Esophagus muscularis mucosa (tissue), 3 donors: ENCODE measurements around the gene SMIM7.
"Not testable (repeated sequence)": the region's sequence is repeated elsewhere in the genome, so short reads cannot be mapped to it uniquely, and the experiment has no call there.

Experiments
- EP300 ChIP-seq: sonication (generic); formaldehyde crosslinking; IDR thresholded peaks from one replicate; pipeline ENCODE4 v1.6.1; 2017; ENCODE audit warnings: antibody characterized with exemption
- TF ChIP-seq, protein P1 (sequence below), 3 experiments: fragments of 200-600 bp in 2 of 3; fragments of 450-650 bp in 1 of 3; sonication (generic) in 2 of 3; IDR thresholded peaks; one replicate each; pipeline ENCODE4 v1.5.1; 2017 to 2019; ENCODE audit warnings: antibody characterized with exemption in 3 of 3, mild to moderate bottlenecking in 2 of 3, moderate library complexity in 1 of 3

DNA sequence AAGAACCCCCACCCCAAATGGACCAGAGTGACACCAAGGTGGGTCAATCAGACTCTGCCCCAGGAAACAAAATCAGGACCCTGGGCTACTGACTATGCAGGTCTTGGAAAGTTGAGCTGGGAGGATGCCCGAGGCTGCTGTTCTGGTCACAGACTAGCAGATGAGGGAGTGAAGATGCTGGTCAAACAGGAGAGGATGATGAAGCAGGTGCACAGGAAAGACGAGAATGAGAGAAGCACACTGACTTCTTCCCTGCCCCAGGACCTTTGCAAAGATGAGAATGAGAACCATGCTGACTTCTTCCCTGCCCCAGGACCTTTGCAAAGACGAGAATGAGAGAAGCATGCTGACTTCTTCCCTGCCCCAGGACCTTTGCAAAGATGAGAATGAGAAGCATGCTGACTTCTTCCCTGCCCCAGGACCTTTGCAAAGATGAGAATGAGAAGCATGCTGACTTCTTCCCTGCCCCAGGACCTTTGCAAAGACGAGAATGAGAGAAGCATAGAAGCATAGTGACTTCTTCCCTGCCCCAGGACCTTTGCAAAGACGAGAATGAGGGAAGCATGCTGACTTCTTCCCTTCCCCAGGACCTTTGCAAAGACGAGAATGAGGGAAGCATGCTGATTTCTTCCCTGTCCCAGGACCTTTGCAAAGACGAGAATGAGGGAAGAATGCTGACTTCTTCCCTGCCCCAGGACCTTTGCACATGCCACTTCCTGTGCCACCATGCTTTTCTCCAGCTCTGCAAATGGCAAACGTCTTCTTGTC, 8.3 kb downstream of the SMIM7 start:
- TF ChIP-seq, protein P1, sequence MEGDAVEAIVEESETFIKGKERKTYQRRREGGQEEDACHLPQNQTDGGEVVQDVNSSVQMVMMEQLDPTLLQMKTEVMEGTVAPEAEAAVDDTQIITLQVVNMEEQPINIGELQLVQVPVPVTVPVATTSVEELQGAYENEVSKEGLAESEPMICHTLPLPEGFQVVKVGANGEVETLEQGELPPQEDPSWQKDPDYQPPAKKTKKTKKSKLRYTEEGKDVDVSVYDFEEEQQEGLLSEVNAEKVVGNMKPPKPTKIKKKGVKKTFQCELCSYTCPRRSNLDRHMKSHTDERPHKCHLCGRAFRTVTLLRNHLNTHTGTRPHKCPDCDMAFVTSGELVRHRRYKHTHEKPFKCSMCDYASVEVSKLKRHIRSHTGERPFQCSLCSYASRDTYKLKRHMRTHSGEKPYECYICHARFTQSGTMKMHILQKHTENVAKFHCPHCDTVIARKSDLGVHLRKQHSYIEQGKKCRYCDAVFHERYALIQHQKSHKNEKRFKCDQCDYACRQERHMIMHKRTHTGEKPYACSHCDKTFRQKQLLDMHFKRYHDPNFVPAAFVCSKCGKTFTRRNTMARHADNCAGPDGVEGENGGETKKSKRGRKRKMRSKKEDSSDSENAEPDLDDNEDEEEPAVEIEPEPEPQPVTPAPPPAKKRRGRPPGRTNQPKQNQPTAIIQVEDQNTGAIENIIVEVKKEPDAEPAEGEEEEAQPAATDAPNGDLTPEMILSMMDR (IDR thresholded peaks at IDR 0.05): not testable (repeated sequence)
- not testable (repeated sequence) for TF ChIP-seq EP300
